ENCODE data around the gene MAPKBP1. TPM values are rescaled to one million over a fixed set of nuclear protein-coding genes. Genes with fewer than 3 reads are reported as not detected.

Gene MAPKBP1
- total and polyA plus RNA-seq, 2 of the 13 experiments (the other 11 are each of a cell fraction or from before 2014, with no cell fraction given), result 3.0 to 7.3 TPM

DNA sequence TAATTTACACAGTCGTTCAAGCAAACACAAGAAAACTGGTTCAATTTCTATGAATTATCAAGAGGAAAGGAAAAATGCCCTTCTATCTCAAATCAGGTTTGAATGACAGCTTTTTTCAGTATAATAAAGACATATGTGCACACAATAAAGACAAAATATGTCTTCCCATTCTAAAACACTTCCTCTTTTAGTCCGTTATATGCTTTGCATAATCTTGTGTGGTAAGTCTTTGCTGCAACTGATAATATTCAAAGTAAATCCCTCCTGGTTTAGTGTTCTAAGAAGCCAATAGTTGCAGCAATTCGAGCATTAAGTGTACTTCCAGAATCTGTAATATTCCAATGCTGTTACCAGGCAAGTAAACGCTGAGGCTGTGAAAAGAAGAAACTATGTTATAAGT is 43.7 kb upstream of the MAPKBP1 start (continued):
- TF ChIP-seq, protein P1, sequence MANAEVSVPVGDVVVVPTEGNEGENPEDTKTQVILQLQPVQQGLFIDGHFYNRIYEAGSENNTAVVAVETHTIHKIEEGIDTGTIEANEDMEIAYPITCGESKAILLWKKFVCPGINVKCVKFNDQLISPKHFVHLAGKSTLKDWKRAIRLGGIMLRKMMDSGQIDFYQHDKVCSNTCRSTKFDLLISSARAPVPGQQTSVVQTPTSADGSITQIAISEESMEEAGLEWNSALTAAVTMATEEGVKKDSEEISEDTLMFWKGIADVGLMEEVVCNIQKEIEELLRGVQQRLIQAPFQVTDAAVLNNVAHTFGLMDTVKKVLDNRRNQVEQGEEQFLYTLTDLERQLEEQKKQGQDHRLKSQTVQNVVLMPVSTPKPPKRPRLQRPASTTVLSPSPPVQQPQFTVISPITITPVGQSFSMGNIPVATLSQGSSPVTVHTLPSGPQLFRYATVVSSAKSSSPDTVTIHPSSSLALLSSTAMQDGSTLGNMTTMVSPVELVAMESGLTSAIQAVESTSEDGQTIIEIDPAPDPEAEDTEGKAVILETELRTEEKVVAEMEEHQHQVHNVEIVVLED (CRISPR knock-in tag; IDR thresholded peaks at IDR 0.05; ENCODE audit: borderline replicate concordance), result no peak
- no peak for TF ChIP-seq ISX (CRISPR knock-in tag; conservative IDR thresholded peaks at IDR 0.05)
- no peak for TF ChIP-seq NR2F6 (IDR thresholded peaks at IDR 0.05)
- TF ChIP-seq NR2F6 (CRISPR knock-in tag; IDR thresholded peaks at IDR 0.05), result no peak
- TF ChIP-seq, protein P2, sequence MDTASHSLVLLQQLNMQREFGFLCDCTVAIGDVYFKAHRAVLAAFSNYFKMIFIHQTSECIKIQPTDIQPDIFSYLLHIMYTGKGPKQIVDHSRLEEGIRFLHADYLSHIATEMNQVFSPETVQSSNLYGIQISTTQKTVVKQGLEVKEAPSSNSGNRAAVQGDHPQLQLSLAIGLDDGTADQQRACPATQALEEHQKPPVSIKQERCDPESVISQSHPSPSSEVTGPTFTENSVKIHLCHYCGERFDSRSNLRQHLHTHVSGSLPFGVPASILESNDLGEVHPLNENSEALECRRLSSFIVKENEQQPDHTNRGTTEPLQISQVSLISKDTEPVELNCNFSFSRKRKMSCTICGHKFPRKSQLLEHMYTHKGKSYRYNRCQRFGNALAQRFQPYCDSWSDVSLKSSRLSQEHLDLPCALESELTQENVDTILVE (CRISPR knock-in tag; IDR thresholded peaks at IDR 0.05), result no peak

DNA sequence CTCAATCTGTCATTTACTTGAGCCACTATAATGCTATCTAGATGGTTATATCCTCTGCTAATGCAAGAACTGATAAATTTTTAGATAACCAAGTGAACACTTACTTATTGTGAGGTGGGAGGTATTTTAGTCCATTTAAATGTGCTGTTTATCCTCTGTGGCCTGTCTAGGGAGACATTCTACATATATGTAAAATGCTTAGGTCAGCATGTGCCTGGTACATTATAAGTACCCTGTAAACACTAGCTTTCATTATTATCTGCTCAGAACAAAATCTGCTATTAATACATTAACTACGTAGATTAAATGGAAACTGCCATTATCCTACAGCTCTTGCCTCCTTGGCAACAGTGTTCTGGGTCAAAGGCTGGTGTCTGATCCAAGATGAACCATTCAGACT is 41.8 kb upstream of the MAPKBP1 start:
- FAIRE-seq, result no peak
- Histone ChIP-seq H3K4me1 (ENCODE audit: insufficient read depth, low read length) (no peaks in the 10 kb centered on the region), H4K20me1 (ENCODE audit: insufficient read depth, low read length) (no peaks in the 10 kb centered on the region), H3K9ac (ENCODE audit: insufficient read depth, low read depth, low read length) (no peak overlapping the region), H3K27me3 (ENCODE audit: control insufficient read depth in 1 of 2, insufficient read depth in 2 of 2, low read length in 2 of 2) (no peaks in the 10 kb centered on the region), H3K79me2 (ENCODE audit: insufficient read depth, low read length) (no peaks in the 10 kb centered on the region), H3K4me2 (ENCODE audit: low read depth, low read length) (no peak overlapping the region), H3K36me3 (replicated peaks in 1 of 2; ENCODE audit: control insufficient read depth in 1 of 2, insufficient read depth in 2 of 2, low read length in 2 of 2) (peaks cover 9 to 47% of the 10 kb centered on the region in 2 experiments), H3K27ac (ENCODE audit: extremely low read length, insufficient read depth, low read length) (no peak overlapping the region), H3K4me3 (replicated peaks in 1 of 3; ENCODE audit: insufficient read depth in 1 of 3, low read depth in 2 of 3, low read length in 3 of 3) (no peak overlapping the region), H3K9me3 (ENCODE audit: low read length) (no peaks in the 10 kb centered on the region), H2AFZ (ENCODE audit: low read length) (no peak overlapping the region)
- in situ Hi-C loops (cut with HindIII; ENCODE audit: extremely low pct_ligation_motif_present, low pct_unique_long_range_greater_than_20kb), result no loop called here
- CTCF ChIA-PET (ENCODE audit: low intra/inter-chr PET ratio, low total read pairs), result no interaction called here
- no peak for DNase-seq (ENCODE audit: low spot score)
- peak; percentile 91 for TF ChIP-seq MAFF (IDR thresholded peaks at IDR 0.05; ENCODE audit: low read depth, low read length)
- peak; percentile 93 to 95 for TF ChIP-seq MAFK (conservative IDR thresholded peaks at IDR 0.05 in 1 of 2, IDR thresholded peaks at IDR 0.05 in 1 of 2; ENCODE audit: low read length in 2 of 2)
- no peak for TF ChIP-seq BCL6 (CRISPR knock-in tag; IDR thresholded peaks at IDR 0.05)
- TF ChIP-seq CC2D1A (CRISPR knock-in tag; IDR thresholded peaks at IDR 0.05), result no peak
- TF ChIP-seq SNAI1 (CRISPR knock-in tag; IDR thresholded peaks at IDR 0.05; ENCODE audit: borderline replicate concordance), result no peak
- no peak for TF ChIP-seq IKZF4 (CRISPR knock-in tag; IDR thresholded peaks at IDR 0.05; ENCODE audit: borderline replicate concordance, low read depth, not compliant biosample characterization)
- TF ChIP-seq, protein P3, sequence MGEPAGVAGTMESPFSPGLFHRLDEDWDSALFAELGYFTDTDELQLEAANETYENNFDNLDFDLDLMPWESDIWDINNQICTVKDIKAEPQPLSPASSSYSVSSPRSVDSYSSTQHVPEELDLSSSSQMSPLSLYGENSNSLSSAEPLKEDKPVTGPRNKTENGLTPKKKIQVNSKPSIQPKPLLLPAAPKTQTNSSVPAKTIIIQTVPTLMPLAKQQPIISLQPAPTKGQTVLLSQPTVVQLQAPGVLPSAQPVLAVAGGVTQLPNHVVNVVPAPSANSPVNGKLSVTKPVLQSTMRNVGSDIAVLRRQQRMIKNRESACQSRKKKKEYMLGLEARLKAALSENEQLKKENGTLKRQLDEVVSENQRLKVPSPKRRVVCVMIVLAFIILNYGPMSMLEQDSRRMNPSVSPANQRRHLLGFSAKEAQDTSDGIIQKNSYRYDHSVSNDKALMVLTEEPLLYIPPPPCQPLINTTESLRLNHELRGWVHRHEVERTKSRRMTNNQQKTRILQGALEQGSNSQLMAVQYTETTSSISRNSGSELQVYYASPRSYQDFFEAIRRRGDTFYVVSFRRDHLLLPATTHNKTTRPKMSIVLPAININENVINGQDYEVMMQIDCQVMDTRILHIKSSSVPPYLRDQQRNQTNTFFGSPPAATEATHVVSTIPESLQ (CRISPR knock-in tag; conservative IDR thresholded peaks at IDR 0.05), result no peak
- no peak for TF ChIP-seq KAT2B (IDR thresholded peaks at IDR 0.05; ENCODE audit: borderline replicate concordance, low read depth, low read length)
- TF ChIP-seq NR2C2 (CRISPR knock-in tag; IDR thresholded peaks at IDR 0.05; ENCODE audit: borderline replicate concordance), result no peak
- TF ChIP-seq U2AF1 (optimal IDR thresholded peaks at IDR 0.05; ENCODE audit: low read depth, low read length), result no peak
- BruUV-seq (replicated peaks), result no TSS peak
- POLR2A ChIA-PET, result no interaction called here
- intact Hi-C loops (cut with micrococcal nuclease; ENCODE audit: unreplicated experiment), result no loop called here
- no peak for ATAC-seq
- 100% methylated on average over 1 of the region's 1 CpG for WGBS (ENCODE audit: low lambda C conversion rate)
